Endothelial cell of umbilical vein (primary cell): Measurements from ENCODE around the gene CYP19A1. TPM values are rescaled to one million over a fixed set of nuclear protein-coding genes. Genes with fewer than 3 reads are reported as not detected.
A peak's percentile ranks its signal among the peaks of the same experiment; 100 is the strongest.

Source experiments
- BruUV-seq: library from RNA; stranded (reverse); fragments of 400-500 nt; replicated peaks from 2 replicates; lab custom pipeline; 2021; lab: Mats Ljungman, UMichigan
- CTCF ChIA-PET: fragments of 300-600, 350-600 bp; sonication (Branson Sonifier 250); formaldehyde crosslinking; loops from one replicate; lab custom pipeline; 2021; ENCODE audit warnings: antibody characterized with exemption, inconsistent platforms; lab: Charles Lee
- POLR2A ChIA-PET: fragments of 300-600, 350-600 bp; sonication (Branson Sonifier 250); formaldehyde crosslinking; loops from one replicate; lab custom pipeline; 2021; ENCODE audit warnings: antibody characterized with exemption, inconsistent platforms; lab: Charles Lee
- DNase-seq: peaks from one replicate; pipeline ENCODE4 v3.0.0-alpha.2; 2011; ENCODE audit warnings: low read depth, low spot score
- FAIRE-seq: peaks from 2 replicates; lab custom pipeline; 2011; peaks lifted over from hg19 to GRCh38; lab: Jason Lieb, UNC
- H2AFZ ChIP-seq: 2 replicates; pipeline ENCODE4 v1.6.0; 2012; ENCODE audit warnings: low read depth, low read length, control low read depth, inconsistent platforms
- H3K27ac ChIP-seq: 2 replicates; pipeline ENCODE4 v1.5.1; 2011; ENCODE audit warnings: low read depth, mild to moderate bottlenecking, control low read depth, low read length, moderate library complexity; ENCODE audit not compliant: insufficient read depth
- H3K27me3 ChIP-seq, 2 experiments: 2 replicates each; pipeline versions ENCODE4 v1.6.0 to v1.6.1; 2011; ENCODE audit warnings: low read length in 2 of 2, mixed read lengths in 1 of 2; ENCODE audit not compliant: control insufficient read depth in 2 of 2, insufficient read depth in 2 of 2
- H3K36me3 ChIP-seq, 2 experiments: 2 replicates in 1 of 2; 3 replicates in 1 of 2; pipeline ENCODE4 v1.5.1; 2011; ENCODE audit warnings: low read length in 2 of 2, mild to moderate bottlenecking in 1 of 2, moderate library complexity in 1 of 2; ENCODE audit not compliant: control insufficient read depth in 2 of 2, insufficient read depth in 2 of 2; ENCODE audit errors: extremely low read depth in 1 of 2
- H3K4me1 ChIP-seq: 3 replicates; pipeline ENCODE4 v1.5.1; 2011; ENCODE audit warnings: mild to moderate bottlenecking, low read length; ENCODE audit not compliant: control insufficient read depth, insufficient read depth; ENCODE audit errors: extremely low read depth
- H3K4me2 ChIP-seq: 2 replicates; pipeline ENCODE4 v1.6.1; 2011; ENCODE audit warnings: low read length, control low read depth, mixed read lengths; ENCODE audit not compliant: insufficient read depth
- H3K4me3 ChIP-seq, 3 experiments: fragments of 200-600 bp in 1 of 3; sonication (generic), shearing (Covaris generic) in 1 of 3; replicated peaks in 1 of 3; 2 replicates each; pipeline ENCODE4 v1.5.1; 2011 to 2016; ENCODE audit warnings: control low read depth in 3 of 3, low read length in 3 of 3, mild to moderate bottlenecking in 2 of 3, inconsistent platforms in 1 of 3, low read depth in 1 of 3, moderate library complexity in 1 of 3; ENCODE audit not compliant: insufficient read depth in 1 of 3
- H3K79me2 ChIP-seq: 2 replicates; pipeline ENCODE4 v1.6.0; 2012; ENCODE audit warnings: low read length, inconsistent platforms; ENCODE audit not compliant: control insufficient read depth, insufficient read depth
- H3K9ac ChIP-seq: replicated peaks from 2 replicates; pipeline ENCODE3; 2011; ENCODE audit warnings: low read length, control low read depth; ENCODE audit not compliant: insufficient read depth; ENCODE audit errors: extremely low read depth
- H3K9me1 ChIP-seq: replicated peaks from 3 replicates; pipeline ENCODE4 v1.6.0; 2011; ENCODE audit warnings: mild to moderate bottlenecking, low read length; ENCODE audit not compliant: control insufficient read depth, insufficient read depth; ENCODE audit errors: extremely low read depth
- H3K9me3 ChIP-seq: replicated peaks from 2 replicates; pipeline ENCODE4 v1.5.1; 2012; ENCODE audit warnings: low read length, inconsistent platforms; ENCODE audit not compliant: control insufficient read depth, insufficient read depth
- H4K20me1 ChIP-seq: replicated peaks from 2 replicates; pipeline ENCODE3; 2011; ENCODE audit warnings: mild to moderate bottlenecking, low read length; ENCODE audit not compliant: control insufficient read depth, insufficient read depth; ENCODE audit errors: extremely low read depth
- CTCF ChIP-seq, 2 donors: IDR thresholded peaks; 1 replicate in 1 of 2; 2 replicates in 1 of 2; pipeline ENCODE4 v1.5.1; 2011; ENCODE audit warnings: low read length in 2 of 2, mild to moderate bottlenecking in 2 of 2, moderate library complexity in 2 of 2, control low read depth in 1 of 2, inconsistent platforms in 1 of 2, low read depth in 1 of 2; ENCODE audit not compliant: insufficient read depth in 1 of 2; ENCODE audit errors: extremely low read depth in 1 of 2
- EZH2 ChIP-seq: IDR thresholded peaks from 2 replicates; pipeline ENCODE4 v1.6.1; 2012; ENCODE audit warnings: borderline replicate concordance, low read depth, mild to moderate bottlenecking, moderate library complexity, low read length, inconsistent platforms; ENCODE audit not compliant: severe bottlenecking
- FOS ChIP-seq: IDR thresholded peaks from 2 replicates; pipeline ENCODE4 v1.6.1; 2011; ENCODE audit warnings: mild to moderate bottlenecking, low read length, moderate library complexity, borderline replicate concordance; ENCODE audit not compliant: insufficient read depth
- GATA2 ChIP-seq: IDR thresholded peaks from 2 replicates; pipeline ENCODE4 v1.7.0; 2011; ENCODE audit warnings: low read depth, mild to moderate bottlenecking, moderate library complexity, mixed read lengths, low read length; ENCODE audit not compliant: insufficient read length, insufficient read depth
- JUN ChIP-seq: IDR thresholded peaks from 2 replicates; pipeline ENCODE4 v1.6.1; 2011; ENCODE audit warnings: borderline replicate concordance, low read depth; ENCODE audit not compliant: insufficient read length, insufficient read depth
- MAX ChIP-seq: IDR thresholded peaks from 2 replicates; pipeline ENCODE4 v1.6.1; 2011; ENCODE audit not compliant: insufficient read depth, insufficient read length
- POLR2AphosphoS5 ChIP-seq: IDR thresholded peaks from 2 replicates; pipeline ENCODE4 v1.6.1; 2012; ENCODE audit warnings: low read depth, mild to moderate bottlenecking, control low read depth, low read length, moderate library complexity; ENCODE audit not compliant: insufficient read depth
- dilution Hi-C: fragments of 300-500 bp; cut with MboI; formaldehyde crosslinking; loops from one replicate; pipeline ENCODE4 v1.15.0; 2019; ENCODE audit warnings: low sequenced_read_pairs; ENCODE audit not compliant: extremely low pct_ligation_motif_present
- intact Hi-C: fragments of 100-400 bp; cut with micrococcal nuclease; formaldehyde crosslinking; loops from one replicate; pipeline ENCODE4 v1.10.0; 2022
- polyA plus RNA-seq, 4 experiments: library from polyadenylated mRNA; depleted of rRNA in 3 of 4; stranded (reverse) in 3 of 4; unstranded in 1 of 4; fragments of >200 nt; gene quantifications; 2 replicates each; pipeline versions ENCODE4 v1.2.1 to v1.2.3, GENCODE V29; 2011 to 2012; ENCODE audit warnings: missing spikeins in 1 of 4
- total RNA-seq: library from RNA; stranded (reverse); gene quantifications from 2 replicates; pipeline ENCODE4 v1.2.3, GENCODE V29; 2021

Gene CYP19A1
- total and polyA plus RNA-seq, 2 donors (not counting 3 experiments of a cell fraction or from before 2014, with no cell fraction given), result not detected

GRCh38 chr15:51281368-51281967 lies 56.9 kb downstream of the CYP19A1 start:
- intact Hi-C loops (loop anchor here (1.0 to 5.0 kb wide), 5 partner anchors 51 to 217 kb away; no protein-coding TSS in a partner anchor), dilution Hi-C loops (no loop called here)
- CTCF ChIA-PET, result interaction anchor here (0.5 to 6.1 kb wide), 35 partner anchors 9 to 218 kb away, joined by 3 to 230 read pairs (median 5); no protein-coding TSS in a partner anchor
- FAIRE-seq, result peak; percentile 66
- Histone ChIP-seq H3K4me2 (no peak overlapping the region), H3K4me3 (no peak overlapping the region), H3K9me1 (no peaks in the 10 kb centered on the region), H3K27ac (no peak overlapping the region), H3K36me3 (no peaks in the 10 kb centered on the region), H2AFZ (no peak overlapping the region), H3K79me2 (no peaks in the 10 kb centered on the region), H3K27me3 (peaks cover 70 to 71% of the 10 kb centered on the region in 2 experiments), H3K9ac (no peak overlapping the region), H3K9me3 (no peaks in the 10 kb centered on the region), H4K20me1 (no peaks in the 10 kb centered on the region), H3K4me1 (no peaks in the 10 kb centered on the region)
- no TSS peak for BruUV-seq
- DNase-seq, result peak; percentile 65
- TF ChIP-seq MAX (no peak), EZH2 (peak; percentile 8), FOS (no peak), JUN (no peak), POLR2AphosphoS5 (no peak), CTCF (IDR thresholded peaks at IDR 0.05; ENCODE audit: extremely low read depth in 1 of 2, insufficient read depth in 1 of 2, low read depth in 1 of 2, low read length in 2 of 2) (peak; percentile 47 to 83), GATA2 (no peak)
- POLR2A ChIA-PET, result no interaction called here
